Upper lobe of left lung (tissue), 6 donors: Measurements from ENCODE around the gene NR1H4. TPM values are rescaled to one million over a fixed set of nuclear protein-coding genes. Genes with fewer than 3 reads are reported as not detected.
A peak's percentile ranks its signal among the peaks of the same experiment; 100 is the strongest.

Experiments used
- ATAC-seq, 2 donors: fragments of 200-7000 bp; cut with Tn5 transposase; one replicate each; pipeline ENCODE4 v1.9.1; 2022; ENCODE audit warnings: mild to moderate bottlenecking in 2 of 2, moderate library complexity in 2 of 2; ENCODE audit not compliant: low FRiP score in 2 of 2
- DNase-seq, 2 donors: peaks; one replicate each; pipeline ENCODE4 v3.0.0-alpha.2; 2019 to 2020
- H3K27ac ChIP-seq, 4 donors: fragments of 200-600 bp; sonication (generic); one replicate each; pipeline ENCODE4 v1.5.1; 2016 to 2019
- H3K27me3 ChIP-seq, 4 donors: fragments of 200-600 bp; sonication (generic); one replicate each; pipeline ENCODE4 v1.5.1; 2017 to 2019
- H3K36me3 ChIP-seq, 4 donors: fragments of 200-600 bp; sonication (generic); one replicate each; pipeline ENCODE4 v1.5.1; 2016 to 2019
- H3K4me1 ChIP-seq, 4 donors: fragments of 200-600 bp; sonication (generic); one replicate each; pipeline ENCODE4 v1.5.1; 2018 to 2019
- H3K4me3 ChIP-seq, 4 donors: fragments of 200-600 bp; sonication (generic); one replicate each; pipeline ENCODE4 v1.5.1; 2017 to 2019; ENCODE audit warnings: mild to moderate bottlenecking in 2 of 4, moderate library complexity in 1 of 4
- H3K9me3 ChIP-seq, 4 donors: fragments of 200-600 bp; sonication (generic); one replicate each; pipeline ENCODE4 v1.5.1; 2018 to 2019
- CTCF ChIP-seq, 6 experiments: fragments of 450-650 bp in 4 of 6; fragments of 200-600 bp in 2 of 6; sonication (generic) in 2 of 6; IDR thresholded peaks; one replicate each; pipeline ENCODE4 v1.5.1; 2016 to 2019; ENCODE audit warnings: antibody characterized with exemption in 6 of 6
- EP300 ChIP-seq, 4 donors: sonication (generic); formaldehyde crosslinking; IDR thresholded peaks; one replicate each; pipeline ENCODE4 v1.5.1; 2017; ENCODE audit warnings: antibody characterized with exemption in 4 of 4, control low read depth in 2 of 4
- POLR2A ChIP-seq, 4 donors: fragments of 450-650 bp; IDR thresholded peaks; one replicate each; pipeline ENCODE4 v1.5.1; 2016 to 2017; ENCODE audit warnings: antibody characterized with exemption in 4 of 4, mild to moderate bottlenecking in 2 of 4
- POLR2AphosphoS5 ChIP-seq, 2 donors: sonication (generic); formaldehyde crosslinking; IDR thresholded peaks; one replicate each; pipeline ENCODE4 v1.5.1; 2017; ENCODE audit warnings: antibody characterized with exemption in 2 of 2
- WGBS, 2 donors: methylation state at CpG; one replicate each; pipeline ENCODE4 v1.1.5; 2017 to 2018; 5-methylcytosine and 5-hydroxymethylcytosine counted together
- total RNA-seq, 6 donors: library from RNA; depleted of rRNA in 4 of 6; stranded (reverse); fragments of >200 nt in 4 of 6; gene quantifications; one replicate each; pipeline versions ENCODE4 v1.1.0 to v1.2.1, GENCODE V29; 2016 to 2021
- donor health status: DM: no; HTN: no; CAD: no; lungs with moderate emphysema.
- donor health status: DM: no; HTN: yes; CAD: no; lungs with severe emphysema.

Gene NR1H4
- total RNA-seq, 6 donors from 2014 or later: 0.09 to 0.20 TPM; not detected in 4

GRCh38 chr12:100564090-100564489 is 90.4 kb downstream of the NR1H4 start:
- TF ChIP-seq POLR2A (IDR thresholded peaks at IDR 0.05) (no peak), EP300 (IDR thresholded peaks at IDR 0.05) (no peak), CTCF (IDR thresholded peaks at IDR 0.05) (no peak)
- Histone ChIP-seq H3K27me3 (no peaks in the 10 kb centered on the region), H3K9me3 (no peaks in the 10 kb centered on the region), H3K36me3 (no peaks in the 10 kb centered on the region), H3K4me3 (no peak overlapping the region), H3K27ac (no peak overlapping the region), H3K4me1 (peaks cover 0 to 5% (median 0%) of the 10 kb centered on the region in 4 donors)
- peak in 1 of 2 donors; percentile 29 for ATAC-seq
- DNase-seq: no peak
- WGBS, 2 donors: 42 to 46% methylated on average over 2 of the region's 2 CpGs

GRCh38 chr12:100564905-100565467 is 91.3 kb downstream of the NR1H4 start:
- no peaks in the 10 kb centered on the region for H3K27me3 ChIP-seq
- ATAC-seq: no peak
- DNase-seq: no peak
- TF ChIP-seq POLR2AphosphoS5 (IDR thresholded peaks at IDR 0.05) (no peak), EP300 (IDR thresholded peaks at IDR 0.05) (no peak), CTCF (IDR thresholded peaks at IDR 0.05) (no peak), POLR2A (IDR thresholded peaks at IDR 0.05) (no peak)
- H3K4me1 ChIP-seq: peaks cover 0 to 5% (median 0%) of the 10 kb centered on the region in 4 donors
- H3K36me3 ChIP-seq: no peaks in the 10 kb centered on the region
- H3K9me3 ChIP-seq: no peaks in the 10 kb centered on the region
- H3K27ac ChIP-seq: no peak overlapping the region
- 94 to 96% methylated on average over 6 of the region's 6 CpGs for WGBS, 2 donors
- H3K4me3 ChIP-seq: no peak overlapping the region

- TF ChIP-seq POLR2A (IDR thresholded peaks at IDR 0.05): no peak
- no peak for TF ChIP-seq EP300 (IDR thresholded peaks at IDR 0.05)
- no peak for TF ChIP-seq POLR2AphosphoS5 (IDR thresholded peaks at IDR 0.05)
- no peak for TF ChIP-seq CTCF (IDR thresholded peaks at IDR 0.05)
- H3K4me3 ChIP-seq: no peak overlapping the region
- H3K4me1 ChIP-seq: peaks cover 0 to 5% (median 0%) of the 10 kb centered on the region in 4 donors
- H3K27ac ChIP-seq: no peak overlapping the region
- H3K36me3 ChIP-seq: no peaks in the 10 kb centered on the region
- ATAC-seq: peak in 1 of 2 donors; percentile 37
- no peak for DNase-seq
- H3K27me3 ChIP-seq: no peaks in the 10 kb centered on the region
- no peaks in the 10 kb centered on the region for H3K9me3 ChIP-seq
- 64 to 73% methylated on average over 3 of the region's 3 CpGs for WGBS, 2 donors
Measured at GRCh38 chr12:100565987-100566545, 92.4 kb downstream of the NR1H4 start.

GRCh38 chr12:100566887-100567637 is 93.4 kb downstream of the NR1H4 start:
- Histone ChIP-seq H3K4me1 (peaks cover 0 to 5% (median 0%) of the 10 kb centered on the region in 4 donors), H3K9me3 (no peaks in the 10 kb centered on the region), H3K4me3 (no peak overlapping the region), H3K27ac (no peak overlapping the region), H3K36me3 (no peaks in the 10 kb centered on the region), H3K27me3 (no peaks in the 10 kb centered on the region)
- 40 to 45% methylated on average over 3 of the region's 3 CpGs for WGBS, 2 donors
- ATAC-seq (peak; percentile 55 to 85), DNase-seq (peak in 1 of 2 donors; percentile 60)
- TF ChIP-seq EP300 (IDR thresholded peaks at IDR 0.05): peak in 1 of 4 donors; percentile 12
- peak in 1 of 2 donors; percentile 39 for TF ChIP-seq POLR2AphosphoS5 (IDR thresholded peaks at IDR 0.05)
- TF ChIP-seq POLR2A (IDR thresholded peaks at IDR 0.05): no peak
- TF ChIP-seq CTCF (IDR thresholded peaks at IDR 0.05): no peak
